Hindlimb muscle (tissue), 1 donor: Measurements from ENCODE around the gene TMEM218. TPM values are rescaled to one million over a fixed set of nuclear protein-coding genes. Genes with fewer than 3 reads are reported as not detected.

Experiments used
- DNase-seq: peaks from one replicate; pipeline ENCODE4 v3.0.0-alpha.2; 2013
- polyA plus RNA-seq: library from polyadenylated mRNA; unstranded; fragments of 120-200 nt; gene quantifications from one replicate; pipeline ENCODE4 v1.2.1, GENCODE V29; 2013; ENCODE audit not compliant: insufficient read length

The TMEM218 gene
- polyA plus RNA-seq, 1 donor: 23.3 TPM

- no peak for DNase-seq
These were observed 22.6 kb downstream of the TMEM218 start for GRCh38 chr11:125088576-125089455.

GRCh38 chr11:125088123-125088522 lies 23.3 kb downstream of the TMEM218 start:
- DNase-seq: no peak

- DNase-seq: no peak
These were observed 24.7 kb downstream of the TMEM218 start for GRCh38 chr11:125086633-125087296.

GRCh38 chr11:125085301-125086081 lies 25.9 kb downstream of the TMEM218 start:
- DNase-seq: no peak

GRCh38 chr11:125084761-125085231 lies 26.6 kb downstream of the TMEM218 start:
- no peak for DNase-seq

- no peak for DNase-seq
These were observed 27.4 kb downstream of the TMEM218 start for GRCh38 chr11:125084057-125084416.

- DNase-seq: no peak
These were observed 27.9 kb downstream of the TMEM218 start for GRCh38 chr11:125083312-125084056.

GRCh38 chr11:125082611-125083311 lies 28.7 kb downstream of the TMEM218 start:
- no peak for DNase-seq

- DNase-seq: no peak
These were observed 29.4 kb downstream of the TMEM218 start for GRCh38 chr11:125082040-125082439.

GRCh38 chr11:125081098-125081798 lies 30.2 kb downstream of the TMEM218 start:
- DNase-seq: no peak

GRCh38 chr11:125080531-125080911 lies 30.9 kb downstream of the TMEM218 start:
- no peak for DNase-seq

GRCh38 chr11:125079878-125080530 lies 31.4 kb downstream of the TMEM218 start:
- DNase-seq: no peak

- no peak for DNase-seq
These were observed 32.1 kb downstream of the TMEM218 start for GRCh38 chr11:125079151-125079877.

- DNase-seq: no peak
These were observed 32.8 kb downstream of the TMEM218 start for GRCh38 chr11:125078516-125079140.

GRCh38 chr11:125078016-125078415 lies 33.4 kb downstream of the TMEM218 start:
- no peak for DNase-seq

GRCh38 chr11:125076378-125076945 lies 35.0 kb downstream of the TMEM218 start:
- no peak for DNase-seq

- DNase-seq: no peak
These were observed 35.5 kb downstream of the TMEM218 start for GRCh38 chr11:125075900-125076317.

- no peak for DNase-seq
These were observed 36.2 kb downstream of the TMEM218 start for GRCh38 chr11:125075242-125075625.
